ENCODE measurements around the gene SLC44A5. TPM values are rescaled to one million over a fixed set of nuclear protein-coding genes. Genes with fewer than 3 reads are reported as not detected.

The SLC44A5 gene
- total and polyA plus RNA-seq, 2 donors (not counting 1 experiment from before 2014, with no cell fraction given) = 2.8 to 4.2 TPM

DNA sequence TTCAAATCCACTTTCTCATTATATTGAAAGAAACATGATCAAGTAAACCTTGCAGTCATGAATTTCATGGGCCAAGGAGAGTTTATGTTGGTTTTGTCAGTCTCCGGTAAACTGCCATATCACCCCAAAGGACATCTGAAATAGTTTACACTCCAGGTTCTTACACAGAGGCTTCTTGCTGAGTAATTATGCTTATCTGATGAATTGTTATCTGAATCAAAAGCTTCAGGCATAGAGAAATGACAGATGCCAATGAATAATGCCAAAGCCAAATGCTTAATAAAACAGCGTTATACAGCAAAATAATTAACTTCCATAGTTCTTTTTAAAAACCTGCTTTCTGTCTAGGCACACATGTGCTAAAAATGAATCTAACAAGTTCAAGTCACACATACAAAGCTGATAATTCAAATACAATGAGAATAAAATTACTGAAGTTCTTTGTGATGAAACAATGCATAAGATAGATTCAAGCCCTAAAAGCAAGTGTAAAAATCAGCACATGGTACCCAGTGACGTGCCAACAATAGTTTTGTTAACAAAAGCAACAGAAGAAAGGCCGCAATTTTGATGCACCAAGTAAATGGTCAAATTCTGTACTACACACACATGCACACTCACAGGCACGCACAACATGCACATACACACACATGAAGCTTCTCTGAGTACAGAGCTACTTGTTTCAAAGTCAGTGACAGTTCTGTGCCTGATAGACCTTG, 109.2 kb downstream of the SLC44A5 start:
- no peaks in the 10 kb centered on the region for H3K4me1 ChIP-seq (ENCODE audit: control insufficient read depth in 2 of 2, insufficient read depth in 2 of 2, low read length in 2 of 2)
- 85% methylated on average over 2 of the region's 5 CpGs for WGBS (ENCODE audit: insufficient coverage)
- no peaks in the 10 kb centered on the region for H4K20me1 ChIP-seq (ENCODE audit: control insufficient read depth, insufficient read depth, low read length, poor library complexity, severe bottlenecking)
- no peak overlapping the region for H2AFZ ChIP-seq (ENCODE audit: insufficient read depth, low read depth, low read length, poor library complexity, severe bottlenecking)
- no peak overlapping the region for H3K9ac ChIP-seq (ENCODE audit: low read length)
- intact Hi-C loops (cut with micrococcal nuclease) = no loop called here
- no peaks in the 10 kb centered on the region for H3K9me3 Mint-ChIP-seq (ENCODE audit: insufficient read depth)
- POLR2A ChIA-PET = no interaction called here
- DNase-seq = no peak
- no peak overlapping the region for H3K4me2 ChIP-seq (replicated peaks; ENCODE audit: low read depth, low read length, poor library complexity, severe bottlenecking)
- no peaks in the 10 kb centered on the region for H3K9me3 ChIP-seq (ENCODE audit: control extremely low read depth in 1 of 3, control insufficient read depth in 2 of 3, insufficient read depth in 1 of 3, low read length in 2 of 3)
- no peaks in the 10 kb centered on the region for H3K79me2 ChIP-seq (ENCODE audit: control insufficient read depth, insufficient read depth, low read length)
- H3K27me3 ChIP-seq (replicated peaks in 1 of 4; ENCODE audit: control extremely low read depth in 1 of 4, control insufficient read depth in 3 of 4, insufficient read depth in 4 of 4, low read length in 3 of 4) = no peaks in the 10 kb centered on the region
- CTCF ChIA-PET = no interaction called here
- H3K36me3 ChIP-seq (replicated peaks in 1 of 2; ENCODE audit: control extremely low read depth in 1 of 2, control insufficient read depth in 1 of 2, extremely low read depth in 1 of 2, insufficient read depth in 2 of 2, low read length in 1 of 2) = no peaks in the 10 kb centered on the region
- no peaks in the 10 kb centered on the region for H3K27me3 Mint-ChIP-seq
- H3K4me1 Mint-ChIP-seq = no peaks in the 10 kb centered on the region
- no peak overlapping the region for H3K4me3 ChIP-seq (ENCODE audit: control extremely low read depth in 1 of 5, extremely low read depth in 1 of 5, insufficient read depth in 1 of 5, low read depth in 2 of 5, low read length in 4 of 5)
- TF ChIP-seq, protein P1, sequence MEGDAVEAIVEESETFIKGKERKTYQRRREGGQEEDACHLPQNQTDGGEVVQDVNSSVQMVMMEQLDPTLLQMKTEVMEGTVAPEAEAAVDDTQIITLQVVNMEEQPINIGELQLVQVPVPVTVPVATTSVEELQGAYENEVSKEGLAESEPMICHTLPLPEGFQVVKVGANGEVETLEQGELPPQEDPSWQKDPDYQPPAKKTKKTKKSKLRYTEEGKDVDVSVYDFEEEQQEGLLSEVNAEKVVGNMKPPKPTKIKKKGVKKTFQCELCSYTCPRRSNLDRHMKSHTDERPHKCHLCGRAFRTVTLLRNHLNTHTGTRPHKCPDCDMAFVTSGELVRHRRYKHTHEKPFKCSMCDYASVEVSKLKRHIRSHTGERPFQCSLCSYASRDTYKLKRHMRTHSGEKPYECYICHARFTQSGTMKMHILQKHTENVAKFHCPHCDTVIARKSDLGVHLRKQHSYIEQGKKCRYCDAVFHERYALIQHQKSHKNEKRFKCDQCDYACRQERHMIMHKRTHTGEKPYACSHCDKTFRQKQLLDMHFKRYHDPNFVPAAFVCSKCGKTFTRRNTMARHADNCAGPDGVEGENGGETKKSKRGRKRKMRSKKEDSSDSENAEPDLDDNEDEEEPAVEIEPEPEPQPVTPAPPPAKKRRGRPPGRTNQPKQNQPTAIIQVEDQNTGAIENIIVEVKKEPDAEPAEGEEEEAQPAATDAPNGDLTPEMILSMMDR (IDR thresholded peaks at IDR 0.05) = no peak
- TF ChIP-seq EZH2 (IDR thresholded peaks at IDR 0.05; ENCODE audit: borderline replicate concordance, insufficient read depth, low read depth, low read length, poor library complexity, severe bottlenecking) = no peak
- ATAC-seq (ENCODE audit: low read depth) = no peak
- no peak overlapping the region for H3K27ac ChIP-seq (ENCODE audit: low read length in 2 of 2)
- H3K27ac Mint-ChIP-seq = no peak overlapping the region
- no peak overlapping the region for H3K4me3 Mint-ChIP-seq

DNA sequence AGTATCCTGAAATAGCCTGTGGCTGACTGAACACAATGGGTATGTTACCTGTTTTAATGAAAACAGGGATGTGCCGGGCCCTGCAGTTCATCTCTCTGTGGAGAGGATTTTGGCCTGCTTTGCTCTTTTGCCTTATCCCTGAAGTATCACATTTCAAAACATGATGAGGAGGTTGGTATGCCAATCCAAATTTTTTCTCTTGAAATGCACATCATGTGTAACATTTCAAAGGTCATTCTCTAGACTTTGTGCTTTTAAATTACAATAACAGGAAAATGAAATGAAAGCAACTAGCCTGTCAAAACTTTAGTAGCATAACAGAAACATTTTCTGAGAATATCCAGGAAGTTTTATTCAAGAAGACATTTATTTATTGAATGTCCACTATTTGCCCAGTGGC, 118.9 kb downstream of the SLC44A5 start:
- Histone ChIP-seq H4K20me1 (ENCODE audit: control insufficient read depth, insufficient read depth, low read length, poor library complexity, severe bottlenecking) (no peaks in the 10 kb centered on the region), H3K4me1 (ENCODE audit: control insufficient read depth in 2 of 2, insufficient read depth in 2 of 2, low read length in 2 of 2) (no peaks in the 10 kb centered on the region), H3K79me2 (ENCODE audit: control insufficient read depth, insufficient read depth, low read length) (no peaks in the 10 kb centered on the region), H3K9ac (ENCODE audit: low read length) (no peak overlapping the region), H3K4me3 (ENCODE audit: control extremely low read depth in 1 of 5, extremely low read depth in 1 of 5, insufficient read depth in 1 of 5, low read depth in 2 of 5, low read length in 4 of 5) (no peak overlapping the region), H3K9me3 (ENCODE audit: control extremely low read depth in 1 of 3, control insufficient read depth in 2 of 3, insufficient read depth in 1 of 3, low read length in 2 of 3) (no peaks in the 10 kb centered on the region), H2AFZ (ENCODE audit: insufficient read depth, low read depth, low read length, poor library complexity, severe bottlenecking) (no peak overlapping the region), H3K27me3 (replicated peaks in 1 of 4; ENCODE audit: control extremely low read depth in 1 of 4, control insufficient read depth in 3 of 4, insufficient read depth in 4 of 4, low read length in 3 of 4) (no peaks in the 10 kb centered on the region), H3K36me3 (replicated peaks in 1 of 2; ENCODE audit: control extremely low read depth in 1 of 2, control insufficient read depth in 1 of 2, extremely low read depth in 1 of 2, insufficient read depth in 2 of 2, low read length in 1 of 2) (no peaks in the 10 kb centered on the region), H3K4me2 (replicated peaks; ENCODE audit: low read depth, low read length, poor library complexity, severe bottlenecking) (no peak overlapping the region), H3K27ac (ENCODE audit: low read length in 2 of 2) (no peak overlapping the region)
- no peak overlapping the region for H3K27ac Mint-ChIP-seq
- no peak for TF ChIP-seq EZH2 (IDR thresholded peaks at IDR 0.05; ENCODE audit: borderline replicate concordance, insufficient read depth, low read depth, low read length, poor library complexity, severe bottlenecking)
- TF ChIP-seq, protein P1 (IDR thresholded peaks at IDR 0.05) = no peak
- no peak overlapping the region for H3K4me3 Mint-ChIP-seq
- peaks cover 3% of the 10 kb centered on the region for H3K27me3 Mint-ChIP-seq
- intact Hi-C loops (cut with micrococcal nuclease) = no loop called here
- H3K4me1 Mint-ChIP-seq = no peaks in the 10 kb centered on the region
- POLR2A ChIA-PET = no interaction called here
- WGBS (ENCODE audit: insufficient coverage) = no CpG with 5 or more reads among the region's 1 CpG
- CTCF ChIA-PET = no interaction called here
- DNase-seq (no peak), ATAC-seq (ENCODE audit: low read depth) (no peak)
- peaks cover 4% of the 10 kb centered on the region for H3K9me3 Mint-ChIP-seq (ENCODE audit: insufficient read depth)
